Endothelial cell of umbilical vein (primary cell): Measurements from ENCODE around the gene EAF1. TPM values are rescaled to one million over a fixed set of nuclear protein-coding genes. Genes with fewer than 3 reads are reported as not detected.

ENCODE experiments used
- BruUV-seq: library from RNA; stranded (reverse); fragments of 400-500 nt; replicated peaks from 2 replicates; lab custom pipeline; 2021; lab: Mats Ljungman, UMichigan
- CTCF ChIA-PET: fragments of 300-600, 350-600 bp; sonication (Branson Sonifier 250); formaldehyde crosslinking; loops from one replicate; lab custom pipeline; 2021; ENCODE audit warnings: antibody characterized with exemption, inconsistent platforms; lab: Charles Lee
- POLR2A ChIA-PET: fragments of 300-600, 350-600 bp; sonication (Branson Sonifier 250); formaldehyde crosslinking; loops from one replicate; lab custom pipeline; 2021; ENCODE audit warnings: antibody characterized with exemption, inconsistent platforms; lab: Charles Lee
- DNase-seq: peaks from one replicate; pipeline ENCODE4 v3.0.0-alpha.2; 2011; ENCODE audit warnings: low read depth, low spot score
- FAIRE-seq: peaks from 2 replicates; lab custom pipeline; 2011; peaks lifted over from hg19 to GRCh38; lab: Jason Lieb, UNC
- H2AFZ ChIP-seq: 2 replicates; pipeline ENCODE4 v1.6.0; 2012; ENCODE audit warnings: low read depth, low read length, control low read depth, inconsistent platforms
- H3K27ac ChIP-seq: 2 replicates; pipeline ENCODE4 v1.5.1; 2011; ENCODE audit warnings: low read depth, mild to moderate bottlenecking, control low read depth, low read length, moderate library complexity; ENCODE audit not compliant: insufficient read depth
- H3K27me3 ChIP-seq, 2 experiments: 2 replicates each; pipeline versions ENCODE4 v1.6.0 to v1.6.1; 2011; ENCODE audit warnings: low read length in 2 of 2, mixed read lengths in 1 of 2; ENCODE audit not compliant: control insufficient read depth in 2 of 2, insufficient read depth in 2 of 2
- H3K36me3 ChIP-seq, 2 experiments: 2 replicates in 1 of 2; 3 replicates in 1 of 2; pipeline ENCODE4 v1.5.1; 2011; ENCODE audit warnings: low read length in 2 of 2, mild to moderate bottlenecking in 1 of 2, moderate library complexity in 1 of 2; ENCODE audit not compliant: control insufficient read depth in 2 of 2, insufficient read depth in 2 of 2; ENCODE audit errors: extremely low read depth in 1 of 2
- H3K4me1 ChIP-seq: 3 replicates; pipeline ENCODE4 v1.5.1; 2011; ENCODE audit warnings: mild to moderate bottlenecking, low read length; ENCODE audit not compliant: control insufficient read depth, insufficient read depth; ENCODE audit errors: extremely low read depth
- H3K4me2 ChIP-seq: 2 replicates; pipeline ENCODE4 v1.6.1; 2011; ENCODE audit warnings: low read length, control low read depth, mixed read lengths; ENCODE audit not compliant: insufficient read depth
- H3K4me3 ChIP-seq, 3 experiments: fragments of 200-600 bp in 1 of 3; sonication (generic), shearing (Covaris generic) in 1 of 3; replicated peaks in 1 of 3; 2 replicates each; pipeline ENCODE4 v1.5.1; 2011 to 2016; ENCODE audit warnings: control low read depth in 3 of 3, low read length in 3 of 3, mild to moderate bottlenecking in 2 of 3, inconsistent platforms in 1 of 3, low read depth in 1 of 3, moderate library complexity in 1 of 3; ENCODE audit not compliant: insufficient read depth in 1 of 3
- H3K79me2 ChIP-seq: 2 replicates; pipeline ENCODE4 v1.6.0; 2012; ENCODE audit warnings: low read length, inconsistent platforms; ENCODE audit not compliant: control insufficient read depth, insufficient read depth
- H3K9ac ChIP-seq: replicated peaks from 2 replicates; pipeline ENCODE3; 2011; ENCODE audit warnings: low read length, control low read depth; ENCODE audit not compliant: insufficient read depth; ENCODE audit errors: extremely low read depth
- H3K9me1 ChIP-seq: replicated peaks from 3 replicates; pipeline ENCODE4 v1.6.0; 2011; ENCODE audit warnings: mild to moderate bottlenecking, low read length; ENCODE audit not compliant: control insufficient read depth, insufficient read depth; ENCODE audit errors: extremely low read depth
- H3K9me3 ChIP-seq: replicated peaks from 2 replicates; pipeline ENCODE4 v1.5.1; 2012; ENCODE audit warnings: low read length, inconsistent platforms; ENCODE audit not compliant: control insufficient read depth, insufficient read depth
- H4K20me1 ChIP-seq: replicated peaks from 2 replicates; pipeline ENCODE3; 2011; ENCODE audit warnings: mild to moderate bottlenecking, low read length; ENCODE audit not compliant: control insufficient read depth, insufficient read depth; ENCODE audit errors: extremely low read depth
- EZH2 ChIP-seq: IDR thresholded peaks from 2 replicates; pipeline ENCODE4 v1.6.1; 2012; ENCODE audit warnings: borderline replicate concordance, low read depth, mild to moderate bottlenecking, moderate library complexity, low read length, inconsistent platforms; ENCODE audit not compliant: severe bottlenecking
- FOS ChIP-seq: IDR thresholded peaks from 2 replicates; pipeline ENCODE4 v1.6.1; 2011; ENCODE audit warnings: mild to moderate bottlenecking, low read length, moderate library complexity, borderline replicate concordance; ENCODE audit not compliant: insufficient read depth
- GATA2 ChIP-seq: IDR thresholded peaks from 2 replicates; pipeline ENCODE4 v1.7.0; 2011; ENCODE audit warnings: low read depth, mild to moderate bottlenecking, moderate library complexity, mixed read lengths, low read length; ENCODE audit not compliant: insufficient read length, insufficient read depth
- JUN ChIP-seq: IDR thresholded peaks from 2 replicates; pipeline ENCODE4 v1.6.1; 2011; ENCODE audit warnings: borderline replicate concordance, low read depth; ENCODE audit not compliant: insufficient read length, insufficient read depth
- MYC ChIP-seq: IDR thresholded peaks from one replicate; pipeline ENCODE4 v1.6.1; 2011; ENCODE audit warnings: mild to moderate bottlenecking, low read depth, low read length
- POLR2A ChIP-seq: IDR thresholded peaks from 2 replicates; pipeline ENCODE4 v1.6.1; 2012; ENCODE audit warnings: low read depth, mild to moderate bottlenecking, control low read depth, low read length
- POLR2AphosphoS5 ChIP-seq: IDR thresholded peaks from 2 replicates; pipeline ENCODE4 v1.6.1; 2012; ENCODE audit warnings: low read depth, mild to moderate bottlenecking, control low read depth, low read length, moderate library complexity; ENCODE audit not compliant: insufficient read depth
- dilution Hi-C: fragments of 300-500 bp; cut with MboI; formaldehyde crosslinking; loops from one replicate; pipeline ENCODE4 v1.15.0; 2019; ENCODE audit warnings: low sequenced_read_pairs; ENCODE audit not compliant: extremely low pct_ligation_motif_present
- intact Hi-C: fragments of 100-400 bp; cut with micrococcal nuclease; formaldehyde crosslinking; loops from one replicate; pipeline ENCODE4 v1.10.0; 2022
- polyA plus RNA-seq, 4 experiments: library from polyadenylated mRNA; depleted of rRNA in 3 of 4; stranded (reverse) in 3 of 4; unstranded in 1 of 4; fragments of >200 nt; gene quantifications; 2 replicates each; pipeline versions ENCODE4 v1.2.1 to v1.2.3, GENCODE V29; 2011 to 2012; ENCODE audit warnings: missing spikeins in 1 of 4
- total RNA-seq: library from RNA; stranded (reverse); gene quantifications from 2 replicates; pipeline ENCODE4 v1.2.3, GENCODE V29; 2021
- TF ChIP-seq, protein P1 (sequence below): IDR thresholded peaks from 2 replicates; pipeline ENCODE4 v1.6.1; 2011; ENCODE audit not compliant: insufficient read depth, insufficient read length
- TF ChIP-seq, protein P2 (sequence below), 2 donors: IDR thresholded peaks; 1 replicate in 1 of 2; 2 replicates in 1 of 2; pipeline ENCODE4 v1.5.1; 2011; ENCODE audit warnings: low read length in 2 of 2, mild to moderate bottlenecking in 2 of 2, moderate library complexity in 2 of 2, control low read depth in 1 of 2, inconsistent platforms in 1 of 2, low read depth in 1 of 2; ENCODE audit not compliant: insufficient read depth in 1 of 2; ENCODE audit errors: extremely low read depth in 1 of 2

The EAF1 gene
- total and polyA plus RNA-seq, 2 donors (not counting 3 experiments of a cell fraction or from before 2014, with no cell fraction given) = 8.7 to 18.2 TPM

DNA sequence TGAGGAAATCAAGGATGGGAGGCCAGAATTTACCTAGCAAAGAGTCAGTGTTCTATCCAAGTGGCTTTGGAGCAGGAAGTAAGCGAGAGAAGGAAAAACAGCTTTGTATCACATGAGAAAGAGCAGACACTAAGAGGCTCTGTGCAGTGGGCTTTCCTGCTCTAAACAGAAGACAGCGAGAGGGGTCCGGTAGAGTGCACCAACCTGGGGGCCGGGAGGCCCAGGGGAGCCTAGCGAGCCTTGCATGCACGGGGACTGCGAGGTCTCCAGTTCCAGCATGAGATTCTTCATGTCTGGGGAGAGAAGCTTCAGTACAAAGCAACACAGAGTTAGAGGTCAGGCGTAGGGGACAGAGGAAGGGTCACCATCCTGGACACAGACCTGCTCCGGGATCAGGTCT is 60.6 kb downstream of the EAF1 start:
- H2AFZ ChIP-seq = no peak overlapping the region
- dilution Hi-C loops (no loop called here), intact Hi-C loops (loop anchor here (2.0 kb wide), 1 partner anchor 483 kb away; no protein-coding TSS in a partner anchor)
- no peak overlapping the region for H3K4me2 ChIP-seq
- H3K4me3 ChIP-seq = no peak overlapping the region
- H4K20me1 ChIP-seq = no peaks in the 10 kb centered on the region
- BruUV-seq = no TSS peak
- no peaks in the 10 kb centered on the region for H3K4me1 ChIP-seq
- FAIRE-seq (no peak), DNase-seq (no peak)
- POLR2A ChIA-PET = no interaction called here
- peaks cover 3% of the 10 kb centered on the region in 2 experiments for H3K27me3 ChIP-seq
- TF ChIP-seq JUN = no peak
- TF ChIP-seq, protein P1, sequence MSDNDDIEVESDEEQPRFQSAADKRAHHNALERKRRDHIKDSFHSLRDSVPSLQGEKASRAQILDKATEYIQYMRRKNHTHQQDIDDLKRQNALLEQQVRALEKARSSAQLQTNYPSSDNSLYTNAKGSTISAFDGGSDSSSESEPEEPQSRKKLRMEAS = no peak
- no peak for TF ChIP-seq EZH2
- TF ChIP-seq GATA2 = no peak
- no peak for TF ChIP-seq MYC
- TF ChIP-seq POLR2A = no peak
- TF ChIP-seq, protein P2, sequence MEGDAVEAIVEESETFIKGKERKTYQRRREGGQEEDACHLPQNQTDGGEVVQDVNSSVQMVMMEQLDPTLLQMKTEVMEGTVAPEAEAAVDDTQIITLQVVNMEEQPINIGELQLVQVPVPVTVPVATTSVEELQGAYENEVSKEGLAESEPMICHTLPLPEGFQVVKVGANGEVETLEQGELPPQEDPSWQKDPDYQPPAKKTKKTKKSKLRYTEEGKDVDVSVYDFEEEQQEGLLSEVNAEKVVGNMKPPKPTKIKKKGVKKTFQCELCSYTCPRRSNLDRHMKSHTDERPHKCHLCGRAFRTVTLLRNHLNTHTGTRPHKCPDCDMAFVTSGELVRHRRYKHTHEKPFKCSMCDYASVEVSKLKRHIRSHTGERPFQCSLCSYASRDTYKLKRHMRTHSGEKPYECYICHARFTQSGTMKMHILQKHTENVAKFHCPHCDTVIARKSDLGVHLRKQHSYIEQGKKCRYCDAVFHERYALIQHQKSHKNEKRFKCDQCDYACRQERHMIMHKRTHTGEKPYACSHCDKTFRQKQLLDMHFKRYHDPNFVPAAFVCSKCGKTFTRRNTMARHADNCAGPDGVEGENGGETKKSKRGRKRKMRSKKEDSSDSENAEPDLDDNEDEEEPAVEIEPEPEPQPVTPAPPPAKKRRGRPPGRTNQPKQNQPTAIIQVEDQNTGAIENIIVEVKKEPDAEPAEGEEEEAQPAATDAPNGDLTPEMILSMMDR (IDR thresholded peaks at IDR 0.05; ENCODE audit: extremely low read depth in 1 of 2, insufficient read depth in 1 of 2, low read depth in 1 of 2, low read length in 2 of 2) = no peak
- no peak for TF ChIP-seq POLR2AphosphoS5
- no peak for TF ChIP-seq FOS
- no peak overlapping the region for H3K27ac ChIP-seq
- CTCF ChIA-PET = no interaction called here
- no peaks in the 10 kb centered on the region for H3K9me1 ChIP-seq
- H3K9ac ChIP-seq = no peak overlapping the region
- no peaks in the 10 kb centered on the region for H3K79me2 ChIP-seq
- no peaks in the 10 kb centered on the region for H3K36me3 ChIP-seq
- no peaks in the 10 kb centered on the region for H3K9me3 ChIP-seq
